Osteoblast (primary cell): ENCODE measurements around the gene CNGA1. TPM values are rescaled to one million over a fixed set of nuclear protein-coding genes. Genes with fewer than 3 reads are reported as not detected.

Experiments used
- DNase-seq: peaks from one replicate; pipeline ENCODE4 v3.0.0; 2011; ENCODE audit warnings: low spot score, mixed read lengths; ENCODE audit not compliant: insufficient read length; ENCODE audit errors: missing footprints
- H2AFZ ChIP-seq: 2 replicates; pipeline ENCODE4 v1.6.0; 2011; ENCODE audit warnings: mild to moderate bottlenecking, low read length
- H3K27ac ChIP-seq: 2 replicates; pipeline ENCODE4 v1.5.1; 2011; ENCODE audit warnings: mild to moderate bottlenecking, low read depth, low read length, moderate library complexity
- H3K27me3 ChIP-seq: 2 replicates; pipeline ENCODE4 v1.6.0; 2012; ENCODE audit warnings: mild to moderate bottlenecking, control low read depth, inconsistent platforms, low read length, moderate library complexity; ENCODE audit not compliant: insufficient read depth
- H3K36me3 ChIP-seq: 2 replicates; pipeline ENCODE4 v1.5.1; 2011; ENCODE audit warnings: mild to moderate bottlenecking, low read length, control low read depth, moderate library complexity; ENCODE audit not compliant: insufficient read depth
- H3K4me1 ChIP-seq: 2 replicates; pipeline ENCODE4 v1.5.1; 2011; ENCODE audit warnings: mild to moderate bottlenecking, low read length, control low read depth, moderate library complexity; ENCODE audit not compliant: insufficient read depth
- H3K4me2 ChIP-seq: 2 replicates; pipeline ENCODE4 v1.6.0; 2011; ENCODE audit warnings: mild to moderate bottlenecking, low read length; ENCODE audit not compliant: insufficient read depth
- H3K4me3 ChIP-seq: fragments of 200-600 bp; sonication (generic); 3 replicates; pipeline ENCODE4 v1.5.1; 2012; ENCODE audit warnings: mild to moderate bottlenecking, low read length, inconsistent platforms; ENCODE audit not compliant: insufficient read depth
- H3K79me2 ChIP-seq: 2 replicates; pipeline ENCODE4 v1.6.0; 2012; ENCODE audit warnings: mild to moderate bottlenecking, low read length, control low read depth, inconsistent platforms; ENCODE audit not compliant: insufficient read depth
- H3K9me3 ChIP-seq: 2 replicates; pipeline ENCODE4 v1.5.1; 2011; ENCODE audit warnings: low read depth, low read length, control low read depth
- H4K20me1 ChIP-seq: 2 replicates; pipeline ENCODE4 v1.6.0; 2012; ENCODE audit warnings: mild to moderate bottlenecking, low read length, control low read depth; ENCODE audit not compliant: insufficient read depth
- total RNA-seq: library from RNA; depleted of rRNA; stranded (reverse); fragments of >200 nt; gene quantifications from 2 replicates; pipeline ENCODE4 v1.2.3, GENCODE V29; 2012
- TF ChIP-seq, protein P1 (sequence below): IDR thresholded peaks from 2 replicates; pipeline ENCODE4 v1.5.1; 2011; ENCODE audit warnings: mild to moderate bottlenecking, low read depth, low read length, moderate library complexity; ENCODE audit errors: extremely low read depth

CNGA1 gene
- total RNA-seq, 1 donor = not detected

DNA sequence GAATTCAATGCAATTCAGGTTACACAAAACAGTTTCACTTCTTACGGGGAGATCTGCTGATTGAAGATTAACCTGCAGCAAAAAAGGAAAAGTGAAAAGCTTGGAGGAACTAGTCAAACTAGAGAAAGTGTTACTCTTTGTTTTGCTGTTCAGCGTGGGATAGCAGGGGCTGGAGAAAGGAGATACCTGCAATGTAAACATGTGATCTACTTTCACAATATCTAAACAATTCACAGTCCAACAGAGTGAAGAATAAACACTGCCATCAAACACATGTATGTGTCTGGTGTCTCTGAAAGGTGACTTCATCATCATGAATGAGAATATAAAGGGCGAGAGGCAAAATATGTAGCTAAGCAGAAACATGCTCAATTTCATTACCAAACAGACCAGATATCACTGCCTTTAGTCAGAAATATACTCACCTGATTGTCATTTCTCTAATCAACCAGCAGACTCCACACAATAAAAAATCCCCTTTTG is 26.5 kb upstream of the CNGA1 start:
- DNase-seq = no peak
- no peaks in the 10 kb centered on the region for H3K9me3 ChIP-seq
- no peaks in the 10 kb centered on the region for H3K36me3 ChIP-seq
- H2AFZ ChIP-seq = no peak overlapping the region
- H3K27me3 ChIP-seq = peaks cover 14% of the 10 kb centered on the region
- H3K27ac ChIP-seq = no peak overlapping the region
- no peak overlapping the region for H3K4me3 ChIP-seq
- H3K4me1 ChIP-seq = no peaks in the 10 kb centered on the region
- TF ChIP-seq, protein P1, sequence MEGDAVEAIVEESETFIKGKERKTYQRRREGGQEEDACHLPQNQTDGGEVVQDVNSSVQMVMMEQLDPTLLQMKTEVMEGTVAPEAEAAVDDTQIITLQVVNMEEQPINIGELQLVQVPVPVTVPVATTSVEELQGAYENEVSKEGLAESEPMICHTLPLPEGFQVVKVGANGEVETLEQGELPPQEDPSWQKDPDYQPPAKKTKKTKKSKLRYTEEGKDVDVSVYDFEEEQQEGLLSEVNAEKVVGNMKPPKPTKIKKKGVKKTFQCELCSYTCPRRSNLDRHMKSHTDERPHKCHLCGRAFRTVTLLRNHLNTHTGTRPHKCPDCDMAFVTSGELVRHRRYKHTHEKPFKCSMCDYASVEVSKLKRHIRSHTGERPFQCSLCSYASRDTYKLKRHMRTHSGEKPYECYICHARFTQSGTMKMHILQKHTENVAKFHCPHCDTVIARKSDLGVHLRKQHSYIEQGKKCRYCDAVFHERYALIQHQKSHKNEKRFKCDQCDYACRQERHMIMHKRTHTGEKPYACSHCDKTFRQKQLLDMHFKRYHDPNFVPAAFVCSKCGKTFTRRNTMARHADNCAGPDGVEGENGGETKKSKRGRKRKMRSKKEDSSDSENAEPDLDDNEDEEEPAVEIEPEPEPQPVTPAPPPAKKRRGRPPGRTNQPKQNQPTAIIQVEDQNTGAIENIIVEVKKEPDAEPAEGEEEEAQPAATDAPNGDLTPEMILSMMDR = no peak
- no peaks in the 10 kb centered on the region for H4K20me1 ChIP-seq
- no peaks in the 10 kb centered on the region for H3K79me2 ChIP-seq
- no peak overlapping the region for H3K4me2 ChIP-seq

DNA sequence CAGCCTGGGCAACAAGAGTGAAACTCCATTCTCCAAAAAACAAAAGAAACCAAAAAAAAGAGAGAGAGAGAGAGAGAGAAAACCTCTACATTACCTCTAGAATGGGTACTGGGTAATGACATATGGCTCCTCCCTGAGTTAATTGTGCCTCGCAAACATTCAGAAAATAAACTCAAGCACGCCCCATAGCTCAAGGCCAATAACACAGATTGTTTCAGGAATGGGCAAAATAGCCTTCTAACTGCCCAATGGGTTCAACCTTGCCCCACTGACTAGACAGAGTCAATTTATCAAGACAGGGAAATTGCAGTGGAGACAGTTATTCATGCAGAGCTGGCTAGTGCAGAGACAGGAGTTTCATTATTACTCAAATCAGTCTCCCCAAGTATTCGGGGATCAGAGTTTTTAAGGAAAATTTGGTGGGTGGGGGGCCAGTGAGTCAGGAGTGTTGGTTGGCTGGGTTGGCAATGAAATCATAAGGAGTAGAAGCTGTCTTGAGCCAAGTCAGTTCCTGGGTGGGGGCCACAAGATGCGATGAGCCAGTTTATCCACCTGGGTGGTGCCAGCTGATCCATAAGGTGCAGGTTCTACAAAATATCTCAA is 25.2 kb upstream of the CNGA1 start:
- Histone ChIP-seq H2AFZ (no peak overlapping the region), H3K79me2 (no peaks in the 10 kb centered on the region), H3K4me2 (no peak overlapping the region), H3K4me3 (no peak overlapping the region), H3K27ac (no peak overlapping the region), H3K4me1 (no peaks in the 10 kb centered on the region), H3K27me3 (peaks cover 6% of the 10 kb centered on the region), H3K9me3 (no peaks in the 10 kb centered on the region), H4K20me1 (no peaks in the 10 kb centered on the region), H3K36me3 (no peaks in the 10 kb centered on the region)
- TF ChIP-seq, protein P1 = no peak
- DNase-seq = no peak

DNA sequence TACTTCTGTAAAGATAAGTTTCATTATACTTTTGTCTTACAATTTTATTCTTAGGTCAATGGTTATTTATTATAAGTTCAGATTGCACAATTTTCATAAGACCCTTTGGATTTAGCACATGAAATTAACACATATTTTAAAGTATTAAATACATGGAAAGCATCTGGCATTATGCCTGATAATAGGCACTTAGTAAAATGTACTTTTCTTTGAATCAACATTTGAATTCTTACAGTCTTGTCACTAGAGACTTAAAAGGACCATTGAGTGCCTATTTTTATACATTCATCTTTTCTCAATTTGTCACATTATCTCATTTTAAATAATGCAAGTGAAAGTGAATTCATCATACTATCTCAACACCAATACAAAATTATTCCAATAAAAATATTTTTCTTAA is 23.1 kb upstream of the CNGA1 start:
- Histone ChIP-seq H2AFZ (no peak overlapping the region), H3K4me2 (no peak overlapping the region), H3K36me3 (no peaks in the 10 kb centered on the region), H3K79me2 (no peaks in the 10 kb centered on the region), H3K4me1 (no peaks in the 10 kb centered on the region), H3K27me3 (peaks cover 3% of the 10 kb centered on the region), H3K27ac (no peak overlapping the region), H4K20me1 (no peaks in the 10 kb centered on the region), H3K9me3 (no peaks in the 10 kb centered on the region), H3K4me3 (no peak overlapping the region)
- TF ChIP-seq, protein P1 = no peak
- no peak for DNase-seq

DNA sequence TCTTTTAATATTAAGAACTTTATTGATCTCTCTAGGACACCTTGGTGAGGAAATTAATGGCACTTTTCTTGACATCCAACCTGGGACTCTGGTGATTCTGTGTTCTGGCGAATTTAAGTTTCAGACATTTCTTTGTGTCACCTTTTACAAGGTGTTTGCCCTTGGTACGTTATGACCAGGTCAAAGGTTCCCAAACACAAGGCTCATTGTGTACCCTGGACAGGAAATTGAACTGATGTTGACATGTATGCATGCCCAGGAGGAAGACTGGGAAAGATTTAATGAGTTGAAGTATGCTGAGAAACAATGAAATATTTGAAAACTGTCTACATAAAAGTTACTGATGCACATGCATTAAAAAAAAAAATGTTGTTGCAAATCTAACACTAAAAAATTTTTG is 22.2 kb upstream of the CNGA1 start:
- Histone ChIP-seq H3K9me3 (no peaks in the 10 kb centered on the region), H3K36me3 (no peaks in the 10 kb centered on the region)
- TF ChIP-seq, protein P1 = no peak

More for the DNA sequence above, 22.2 kb upstream of the CNGA1 start:
- DNase-seq = no peak
- no peak overlapping the region for H3K4me2 ChIP-seq
- no peak overlapping the region for H2AFZ ChIP-seq
- no peak overlapping the region for H3K27ac ChIP-seq
- H3K4me3 ChIP-seq = no peak overlapping the region
- H4K20me1 ChIP-seq = no peaks in the 10 kb centered on the region
- H3K27me3 ChIP-seq = peaks cover 3% of the 10 kb centered on the region
- H3K79me2 ChIP-seq = no peaks in the 10 kb centered on the region
- no peaks in the 10 kb centered on the region for H3K4me1 ChIP-seq
